ENCODE measurements around the gene CERS4. TPM values are rescaled to one million over a fixed set of nuclear protein-coding genes. Genes with fewer than 3 reads are reported as not detected.
A peak's percentile ranks its signal among the peaks of the same experiment; 100 is the strongest.
"Not testable (repeated sequence)": the region's sequence is repeated elsewhere in the genome, so short reads cannot be mapped to it uniquely, and the experiment has no call there.

Gene CERS4
- total and polyA plus RNA-seq, 5 donors: 10.2 to 20.9 (median 17.7) TPM

DNA sequence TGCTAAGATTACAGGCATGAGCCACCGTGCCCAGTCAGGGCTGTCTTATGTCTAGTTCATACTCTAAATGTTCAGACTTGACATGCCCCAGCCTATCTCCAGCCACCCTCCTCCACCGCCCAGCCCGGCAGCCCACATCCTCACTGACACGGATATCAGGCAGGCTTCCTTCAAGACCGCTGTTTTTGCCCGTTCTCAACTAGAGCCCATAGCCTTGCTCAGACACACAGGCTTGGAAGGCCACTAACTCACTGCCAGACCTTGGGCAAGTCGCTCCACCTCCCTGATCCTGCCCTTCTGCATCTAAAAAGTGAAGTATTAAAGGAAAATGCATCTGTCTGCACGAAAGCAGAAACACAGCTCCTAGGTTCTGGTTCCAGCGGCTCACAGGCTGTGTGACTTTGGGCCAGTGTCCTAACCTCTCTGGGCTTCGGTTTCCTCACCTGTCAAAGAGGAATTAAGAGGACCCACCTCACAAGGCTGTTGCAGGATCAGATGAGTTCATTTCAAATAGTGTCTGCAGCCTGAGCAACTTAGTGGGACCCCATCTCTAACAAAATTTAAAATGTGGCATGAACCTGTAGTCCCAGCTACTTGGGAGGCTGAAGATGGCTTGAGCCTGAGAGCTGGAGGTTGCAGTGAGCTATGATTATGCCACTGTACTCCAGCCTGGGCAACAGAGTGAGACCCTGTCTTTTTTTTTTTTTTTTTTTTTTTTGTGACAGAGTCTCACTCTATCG lies 14.5 kb upstream of the CERS4 start:
- H3K27ac ChIP-seq (ENCODE audit: low read length): no peak overlapping the region
- 48% methylated on average over 11 of the region's 11 CpGs for WGBS
- no peaks in the 10 kb centered on the region for H3K4me1 ChIP-seq (ENCODE audit: control insufficient read depth, insufficient read depth, low read length)
- DNase-seq (peak in 2 of 3 donors; percentile 66 to 70), ATAC-seq (peak in 1 of 2 donors; percentile 42)
- no peaks in the 10 kb centered on the region for H3K27me3 ChIP-seq (ENCODE audit: control insufficient read depth, insufficient read depth)
- H3K4me3 ChIP-seq (ENCODE audit: low read length): no peak overlapping the region
- intact Hi-C loops (cut with DNase I): no loop called here
- H3K9me3 ChIP-seq (ENCODE audit: control insufficient read depth, low read length): no peaks in the 10 kb centered on the region

GRCh38 chr19:8196271-8196927 lies 12.8 kb upstream of the CERS4 start:
- intact Hi-C loops (cut with DNase I): no loop called here
- DNase-seq (no peak), ATAC-seq (no peak)
- no peak overlapping the region for H3K4me3 ChIP-seq (ENCODE audit: low read length)
- no peak overlapping the region for H3K27ac ChIP-seq (ENCODE audit: low read length)
- H3K9me3 ChIP-seq (ENCODE audit: control insufficient read depth, low read length): no peaks in the 10 kb centered on the region
- WGBS: 55% methylated on average over 10 of the region's 10 CpGs
- no peaks in the 10 kb centered on the region for H3K27me3 ChIP-seq (ENCODE audit: control insufficient read depth, insufficient read depth)
- no peaks in the 10 kb centered on the region for H3K4me1 ChIP-seq (ENCODE audit: control insufficient read depth, insufficient read depth, low read length)

DNA sequence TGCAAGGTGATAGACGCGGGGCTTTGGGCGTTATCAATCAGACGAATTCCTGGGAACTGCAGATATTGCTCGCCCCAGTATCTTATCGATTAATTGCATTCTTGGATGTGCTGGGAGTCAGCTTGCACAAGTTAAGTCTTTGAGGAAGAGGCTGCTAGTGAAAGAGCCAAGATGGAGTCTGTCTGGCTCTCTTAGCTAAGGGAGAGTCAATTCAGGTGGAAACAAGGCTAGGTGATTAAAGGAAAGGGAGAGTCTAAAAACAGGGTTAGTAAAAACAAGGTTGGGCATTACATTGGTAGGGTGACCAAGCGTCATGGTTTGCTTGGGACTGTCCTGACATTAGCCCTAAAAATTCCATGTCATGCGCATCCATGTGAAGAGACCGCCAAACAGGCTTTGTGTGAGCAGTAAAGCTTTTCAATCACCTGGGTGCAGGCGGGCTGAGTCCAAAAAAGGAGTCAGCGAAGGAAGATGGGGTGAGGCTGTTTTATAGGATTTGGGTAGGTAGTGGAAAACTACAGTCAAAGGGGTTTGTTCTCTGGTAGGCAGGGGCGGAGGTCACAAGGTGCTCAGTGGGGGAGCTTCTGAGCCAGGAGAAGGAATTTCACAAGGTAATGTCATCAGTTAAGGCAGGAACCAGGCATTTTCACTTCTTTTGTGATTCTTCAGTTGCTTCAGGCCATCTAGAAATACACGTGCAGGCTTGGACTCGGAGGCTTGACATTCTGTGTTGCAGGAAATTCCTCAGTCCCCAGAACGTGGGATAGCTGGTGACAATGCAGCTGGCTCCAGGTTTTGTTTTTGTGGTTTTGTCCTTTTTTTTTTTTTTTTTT lies 5.7 kb upstream of the CERS4 start:
- H3K4me1 ChIP-seq (ENCODE audit: control insufficient read depth, insufficient read depth, low read length); H3K4me3 ChIP-seq (ENCODE audit: low read length); H3K27ac ChIP-seq (ENCODE audit: low read length); H3K27me3 ChIP-seq (ENCODE audit: control insufficient read depth, insufficient read depth); ATAC-seq; DNase-seq; intact Hi-C loops (cut with DNase I); H3K9me3 ChIP-seq (ENCODE audit: control insufficient read depth, low read length): not testable (repeated sequence)
- 47% methylated on average over 15 of the region's 15 CpGs for WGBS

DNA sequence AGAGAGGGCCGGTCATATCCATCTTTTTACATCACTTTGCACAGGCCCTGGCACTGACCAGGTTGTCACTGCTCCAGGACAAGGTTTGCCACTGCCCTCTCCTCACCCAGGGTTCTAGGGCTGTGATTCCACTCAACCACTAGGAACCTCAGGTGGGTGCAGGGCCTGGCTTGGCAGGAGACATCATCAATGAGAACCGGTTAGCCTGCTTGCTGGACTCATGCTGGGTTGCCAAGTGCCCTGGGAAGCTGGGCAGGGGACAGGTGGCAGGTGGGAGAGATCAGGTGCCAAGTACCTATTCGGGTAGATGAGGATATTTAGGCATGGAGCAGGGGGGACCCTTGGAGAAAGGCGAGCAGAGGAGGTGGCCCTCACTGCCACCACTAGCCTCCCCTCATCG lies 4.2 kb upstream of the CERS4 start:
- H3K4me3 ChIP-seq (ENCODE audit: low read length): no peak overlapping the region
- intact Hi-C loops (cut with DNase I): no loop called here
- H3K4me1 ChIP-seq (ENCODE audit: control insufficient read depth, insufficient read depth, low read length): peaks cover 3% of the 10 kb centered on the region
- H3K27me3 ChIP-seq (ENCODE audit: control insufficient read depth, insufficient read depth): no peaks in the 10 kb centered on the region
- ATAC-seq (no peak), DNase-seq (no peak)
- WGBS: 78% methylated on average over 5 of the region's 5 CpGs
- H3K27ac ChIP-seq (ENCODE audit: low read length): no peak overlapping the region
- no peaks in the 10 kb centered on the region for H3K9me3 ChIP-seq (ENCODE audit: control insufficient read depth, low read length)

- no peaks in the 10 kb centered on the region for H3K9me3 ChIP-seq (ENCODE audit: control insufficient read depth, low read length)
- WGBS: 94% methylated on average over 13 of the region's 13 CpGs
- DNase-seq (no peak), ATAC-seq (no peak)
- H3K4me3 ChIP-seq (ENCODE audit: low read length): no peak overlapping the region
- peaks cover 3% of the 10 kb centered on the region for H3K4me1 ChIP-seq (ENCODE audit: control insufficient read depth, insufficient read depth, low read length)
- no peaks in the 10 kb centered on the region for H3K27me3 ChIP-seq (ENCODE audit: control insufficient read depth, insufficient read depth)
- intact Hi-C loops (cut with DNase I): no loop called here
- H3K27ac ChIP-seq (ENCODE audit: low read length): no peak overlapping the region
Measured at GRCh38 chr19:8206147-8207087, 2.8 kb upstream of the CERS4 start.

DNA sequence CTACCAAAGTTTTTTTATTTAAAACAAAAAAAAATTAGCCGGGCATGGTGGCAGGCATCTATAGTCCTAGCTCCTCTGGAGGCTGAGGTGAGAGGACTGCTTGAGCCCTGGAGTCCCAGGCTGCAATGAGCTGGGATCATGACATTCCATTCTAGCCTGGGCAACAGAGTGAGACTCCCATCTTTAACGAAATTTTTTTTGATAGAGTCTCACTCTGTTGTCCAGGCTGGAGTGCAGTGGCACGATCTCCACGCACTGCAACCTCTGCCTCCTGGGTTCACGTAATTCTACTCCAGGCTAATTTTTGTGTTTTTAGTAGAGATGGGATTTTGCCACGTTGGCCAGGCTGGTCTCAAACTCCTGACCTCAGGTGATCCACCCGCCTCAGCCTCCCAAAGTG lies 1.8 kb upstream of the CERS4 start:
- WGBS: 90% methylated on average over 7 of the region's 7 CpGs
- H3K4me1 ChIP-seq (ENCODE audit: control insufficient read depth, insufficient read depth, low read length); H3K27ac ChIP-seq (ENCODE audit: low read length); H3K4me3 ChIP-seq (ENCODE audit: low read length); DNase-seq; ATAC-seq; H3K27me3 ChIP-seq (ENCODE audit: control insufficient read depth, insufficient read depth); intact Hi-C loops (cut with DNase I); H3K9me3 ChIP-seq (ENCODE audit: control insufficient read depth, low read length): not testable (repeated sequence)

DNA sequence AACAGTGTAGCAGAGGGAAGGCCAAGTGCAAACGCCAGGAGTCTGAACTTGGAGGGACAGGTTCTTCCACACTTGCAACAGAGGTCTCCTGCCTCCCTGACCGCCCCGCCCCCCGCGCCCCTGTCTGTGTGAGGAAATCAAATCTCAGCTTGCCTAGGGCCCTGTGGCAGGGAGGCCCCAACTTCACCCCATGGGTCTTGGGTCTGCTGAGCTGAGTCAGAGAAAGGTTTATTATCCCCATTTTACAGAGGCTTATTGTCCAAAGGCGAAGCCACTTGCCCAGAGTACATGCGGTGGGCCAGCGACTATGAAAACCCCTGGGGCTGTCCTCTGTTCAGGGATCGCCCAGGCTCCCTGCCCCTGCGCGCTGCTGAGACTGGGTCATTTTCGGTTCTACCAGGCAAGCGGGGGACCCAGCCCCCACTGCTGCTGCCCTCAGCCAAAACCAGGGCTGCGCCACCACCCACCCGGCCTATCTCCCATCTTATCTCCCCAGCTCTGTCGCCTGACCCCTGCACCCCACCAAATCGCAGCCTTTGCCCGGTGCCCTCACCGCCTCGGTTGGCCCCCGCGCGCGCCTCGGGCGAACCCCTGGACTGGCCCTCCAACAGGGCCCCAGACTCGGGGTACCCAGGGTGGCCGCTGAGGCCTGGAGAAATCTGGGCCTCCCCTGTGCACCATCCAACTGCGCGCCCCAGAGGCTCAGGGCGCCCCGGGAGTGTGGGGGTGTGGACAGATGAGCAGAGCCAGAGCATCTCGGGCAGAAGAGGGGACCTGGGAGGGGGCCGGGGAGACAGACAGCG lies 850 bp upstream of the CERS4 start:
- intact Hi-C loops (cut with DNase I): no loop called here
- H3K9me3 ChIP-seq (ENCODE audit: control insufficient read depth, low read length): no peaks in the 10 kb centered on the region
- H3K4me1 ChIP-seq (ENCODE audit: control insufficient read depth, insufficient read depth, low read length): peaks cover 3% of the 10 kb centered on the region
- DNase-seq (peak; percentile 27 to 74 (median 65)), ATAC-seq (peak; percentile 12 to 38)
- 30% methylated on average over 35 of the region's 35 CpGs for WGBS
- no peaks in the 10 kb centered on the region for H3K27me3 ChIP-seq (ENCODE audit: control insufficient read depth, insufficient read depth)
- no peak overlapping the region for H3K27ac ChIP-seq (ENCODE audit: low read length)
- peak overlapping the region; percentile 56 for H3K4me3 ChIP-seq (ENCODE audit: low read length)

GRCh38 chr19:8209462-8210378 lies 550 bp downstream of the CERS4 start:
- DNase-seq (peak; percentile 46 to 78 (median 65)), ATAC-seq (peak; percentile 7 to 42)
- WGBS: 4% methylated on average over 78 of the region's 78 CpGs
- Histone ChIP-seq H3K27me3 (ENCODE audit: control insufficient read depth, insufficient read depth) (no peaks in the 10 kb centered on the region), H3K27ac (ENCODE audit: low read length) (no peak overlapping the region), H3K4me3 (ENCODE audit: low read length) (peak overlapping the region; percentile 56), H3K4me1 (ENCODE audit: control insufficient read depth, insufficient read depth, low read length) (peaks cover 3% of the 10 kb centered on the region), H3K9me3 (ENCODE audit: control insufficient read depth, low read length) (no peaks in the 10 kb centered on the region)
- intact Hi-C loops (cut with DNase I): no loop called here

DNA sequence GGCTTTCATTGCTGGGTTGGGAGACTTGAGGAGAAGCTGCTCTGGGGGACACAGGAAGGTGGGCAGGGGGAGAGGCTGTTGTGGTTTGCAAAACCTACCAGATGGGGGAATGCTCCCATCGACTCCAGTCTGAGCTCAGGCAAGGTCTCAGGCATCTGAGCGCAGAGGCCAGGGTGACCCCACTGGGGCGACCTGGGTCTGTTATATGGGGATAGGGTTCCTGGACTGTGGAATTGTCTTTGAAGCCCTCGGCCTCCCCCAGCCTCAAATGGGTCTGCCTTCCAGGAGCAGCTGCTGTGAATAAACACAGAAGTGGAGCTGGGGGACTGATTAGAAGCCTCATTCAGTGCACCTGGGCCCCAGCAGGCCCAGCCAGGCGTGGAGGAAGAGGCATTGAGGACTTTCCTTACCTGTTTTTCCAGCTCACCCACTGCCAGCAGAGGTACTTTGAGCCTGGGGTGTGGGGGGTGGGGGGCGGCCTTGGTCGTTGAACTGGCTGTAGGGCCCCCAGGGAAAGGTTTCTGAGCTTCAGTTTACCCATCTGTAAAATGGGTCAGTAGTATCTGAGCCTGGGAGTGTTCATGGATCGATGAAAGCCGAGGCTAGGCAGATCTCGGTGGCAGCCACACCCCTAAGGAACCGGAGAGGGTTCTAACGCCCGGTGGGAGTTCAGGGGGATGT lies 1.4 kb downstream of the CERS4 start:
- intact Hi-C loops (cut with DNase I): no loop called here
- Histone ChIP-seq H3K27me3 (ENCODE audit: control insufficient read depth, insufficient read depth) (no peaks in the 10 kb centered on the region), H3K4me1 (ENCODE audit: control insufficient read depth, insufficient read depth, low read length) (peaks cover 3% of the 10 kb centered on the region), H3K27ac (ENCODE audit: low read length) (no peak overlapping the region), H3K9me3 (ENCODE audit: control insufficient read depth, low read length) (no peaks in the 10 kb centered on the region), H3K4me3 (ENCODE audit: low read length) (peak overlapping the region; percentile 56)
- WGBS: 80% methylated on average over 13 of the region's 13 CpGs
- DNase-seq: no peak
- ATAC-seq: no peak

Measured in right cardiac atrium (tissue), 5 donors.